IMR-90 (cell line): ENCODE results near the gene SSTR4.

Experiments used
- BHLHE40 ChIP-seq: fragments of 150-350 bp; IDR thresholded peaks from 2 replicates; pipeline ENCODE4 v1.6.1; 2016; ENCODE audit warnings: mild to moderate bottlenecking, low read depth, low read length
- CEBPB ChIP-seq: IDR thresholded peaks from 2 replicates; pipeline ENCODE4 v1.6.1; 2012; ENCODE audit warnings: low read depth, low read length, improper control_type of control experiment
- FOS ChIP-seq: fragments of 150-350 bp; IDR thresholded peaks from 2 replicates; pipeline ENCODE4 v1.6.1; 2016; ENCODE audit warnings: low read depth, low read length
- MAZ ChIP-seq: IDR thresholded peaks from 2 replicates; pipeline ENCODE4 v1.6.1; 2012; ENCODE audit warnings: low read depth, mild to moderate bottlenecking, low read length, improper control_type of control experiment, moderate library complexity, borderline replicate concordance
- MXI1 ChIP-seq: IDR thresholded peaks from 2 replicates; pipeline ENCODE4 v1.6.1; 2012; ENCODE audit warnings: low read depth, mild to moderate bottlenecking, low read length, moderate library complexity, borderline replicate concordance
- NFE2L2 ChIP-seq: fragments of 150-350 bp; IDR thresholded peaks from 2 replicates; pipeline ENCODE4 v1.6.1; 2016; ENCODE audit warnings: low read depth, mild to moderate bottlenecking, low read length
- POLR2A ChIP-seq: IDR thresholded peaks from 2 replicates; pipeline ENCODE4 v1.6.1; 2012; ENCODE audit warnings: mild to moderate bottlenecking, low read depth, low read length
- RAD21 ChIP-seq: IDR thresholded peaks from 2 replicates; pipeline ENCODE4 v1.6.1; 2012; ENCODE audit warnings: low read length, improper control_type of control experiment
- RCOR1 ChIP-seq: IDR thresholded peaks from 2 replicates; pipeline ENCODE4 v1.6.1; 2012; ENCODE audit warnings: mild to moderate bottlenecking, low read length, improper control_type of control experiment; ENCODE audit not compliant: insufficient replicate concordance
- RFX5 ChIP-seq: IDR thresholded peaks from 2 replicates; pipeline ENCODE4 v1.8.0; 2012; ENCODE audit warnings: low read depth, mild to moderate bottlenecking, low read length, moderate library complexity
- SMC3 ChIP-seq: fragments of 150-350 bp; IDR thresholded peaks from 2 replicates; pipeline ENCODE4 v1.6.1; 2016; ENCODE audit warnings: low read depth, mild to moderate bottlenecking, antibody characterized with exemption, low read length, moderate library complexity
- TF ChIP-seq, protein P1 (sequence below): conservative IDR thresholded peaks from 2 replicates; pipeline ENCODE4 v1.5.1; 2012; ENCODE audit warnings: mild to moderate bottlenecking, low read depth, low read length, improper control_type of control experiment
- TF ChIP-seq, protein P2 (sequence below): fragments of 150-350 bp; IDR thresholded peaks from 2 replicates; pipeline ENCODE4 v1.6.1; 2017; ENCODE audit warnings: mild to moderate bottlenecking, antibody characterized with exemption, low read length, low read depth

DNA sequence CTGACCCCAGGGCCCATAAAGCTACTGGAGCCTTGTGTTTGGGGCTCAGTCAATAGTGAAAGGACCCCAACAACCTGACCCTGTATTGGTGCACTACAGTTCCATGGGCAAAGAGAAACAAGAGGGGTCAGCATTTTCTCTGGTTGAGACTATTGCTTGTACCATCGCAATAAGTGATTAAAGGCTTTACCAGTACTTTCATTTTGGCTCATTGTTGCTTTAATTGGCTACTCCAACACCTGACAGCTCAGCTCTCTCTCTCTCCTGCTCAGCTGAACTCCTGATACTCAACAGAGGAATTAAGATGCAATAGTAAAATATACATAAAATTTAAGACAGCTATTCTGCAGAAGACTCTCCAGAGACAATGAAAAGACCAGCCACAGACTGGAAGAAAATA, 33.2 kb downstream of the SSTR4 start:
- TF ChIP-seq MXI1 (no peak), CEBPB (no peak), POLR2A (no peak), RAD21 (no peak), SMC3 (no peak), BHLHE40 (no peak), RFX5 (no peak), FOS (no peak), NFE2L2 (no peak), RCOR1 (no peak), MAZ (no peak)
- TF ChIP-seq, protein P1, sequence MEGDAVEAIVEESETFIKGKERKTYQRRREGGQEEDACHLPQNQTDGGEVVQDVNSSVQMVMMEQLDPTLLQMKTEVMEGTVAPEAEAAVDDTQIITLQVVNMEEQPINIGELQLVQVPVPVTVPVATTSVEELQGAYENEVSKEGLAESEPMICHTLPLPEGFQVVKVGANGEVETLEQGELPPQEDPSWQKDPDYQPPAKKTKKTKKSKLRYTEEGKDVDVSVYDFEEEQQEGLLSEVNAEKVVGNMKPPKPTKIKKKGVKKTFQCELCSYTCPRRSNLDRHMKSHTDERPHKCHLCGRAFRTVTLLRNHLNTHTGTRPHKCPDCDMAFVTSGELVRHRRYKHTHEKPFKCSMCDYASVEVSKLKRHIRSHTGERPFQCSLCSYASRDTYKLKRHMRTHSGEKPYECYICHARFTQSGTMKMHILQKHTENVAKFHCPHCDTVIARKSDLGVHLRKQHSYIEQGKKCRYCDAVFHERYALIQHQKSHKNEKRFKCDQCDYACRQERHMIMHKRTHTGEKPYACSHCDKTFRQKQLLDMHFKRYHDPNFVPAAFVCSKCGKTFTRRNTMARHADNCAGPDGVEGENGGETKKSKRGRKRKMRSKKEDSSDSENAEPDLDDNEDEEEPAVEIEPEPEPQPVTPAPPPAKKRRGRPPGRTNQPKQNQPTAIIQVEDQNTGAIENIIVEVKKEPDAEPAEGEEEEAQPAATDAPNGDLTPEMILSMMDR = no peak
- TF ChIP-seq, protein P2, sequence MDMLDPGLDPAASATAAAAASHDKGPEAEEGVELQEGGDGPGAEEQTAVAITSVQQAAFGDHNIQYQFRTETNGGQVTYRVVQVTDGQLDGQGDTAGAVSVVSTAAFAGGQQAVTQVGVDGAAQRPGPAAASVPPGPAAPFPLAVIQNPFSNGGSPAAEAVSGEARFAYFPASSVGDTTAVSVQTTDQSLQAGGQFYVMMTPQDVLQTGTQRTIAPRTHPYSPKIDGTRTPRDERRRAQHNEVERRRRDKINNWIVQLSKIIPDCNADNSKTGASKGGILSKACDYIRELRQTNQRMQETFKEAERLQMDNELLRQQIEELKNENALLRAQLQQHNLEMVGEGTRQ = no peak
